Adipocyte (in vitro differentiated cells): ENCODE data around the gene FOXC2.

Experiments
- DNase-seq: peaks from one replicate; pipeline ENCODE4 v3.0.0-alpha.2; 2015; ENCODE audit warnings: low read depth
- H3K27me3 ChIP-seq: replicated peaks from 2 replicates; pipeline ENCODE4 v1.7.0; 2013; ENCODE audit warnings: mild to moderate bottlenecking, low read length, moderate library complexity; ENCODE audit not compliant: control insufficient read depth, insufficient read depth
- H3K36me3 ChIP-seq: 2 replicates; pipeline ENCODE4 v1.7.0; 2013; ENCODE audit warnings: low read length, mild to moderate bottlenecking, moderate library complexity; ENCODE audit not compliant: control insufficient read depth, insufficient read depth, severe bottlenecking
- H3K4me1 ChIP-seq: 2 replicates; pipeline ENCODE4 v1.7.0; 2013; ENCODE audit warnings: mild to moderate bottlenecking, low read length, moderate library complexity; ENCODE audit not compliant: control insufficient read depth, insufficient read depth
- H3K4me3 ChIP-seq: 2 replicates; pipeline ENCODE4 v1.7.0; 2013; ENCODE audit warnings: mild to moderate bottlenecking, low read length, moderate library complexity
- H3K9ac ChIP-seq: 2 replicates; pipeline ENCODE4 v1.7.0; 2013; ENCODE audit warnings: mild to moderate bottlenecking, low read length, moderate library complexity
- H3K9me3 ChIP-seq: 2 replicates; pipeline ENCODE4 v1.7.0; 2013; ENCODE audit warnings: mild to moderate bottlenecking, low read length, moderate library complexity; ENCODE audit not compliant: control insufficient read depth

FOXC2 gene

GRCh38 chr16:86598607-86599565 lies 32.3 kb downstream of the FOXC2 start:
- Histone ChIP-seq H3K9me3 (no peaks in the 10 kb centered on the region), H3K4me3 (peak overlapping the region; percentile 51), H3K36me3 (no peaks in the 10 kb centered on the region), H3K4me1 (peaks cover 22% of the 10 kb centered on the region), H3K27me3 (peaks cover 3% of the 10 kb centered on the region), H3K9ac (peak overlapping the region; percentile 27)
- peak; percentile 81 for DNase-seq

- no peak overlapping the region for H3K4me3 ChIP-seq
- H3K9ac ChIP-seq, result no peak overlapping the region
- no peaks in the 10 kb centered on the region for H3K36me3 ChIP-seq
- no peaks in the 10 kb centered on the region for H3K27me3 ChIP-seq
- no peaks in the 10 kb centered on the region for H3K9me3 ChIP-seq
- H3K4me1 ChIP-seq, result peaks cover 13% of the 10 kb centered on the region
- DNase-seq, result no peak
Measured at GRCh38 chr16:86601356-86601755, 34.7 kb downstream of the FOXC2 start.

- no peak overlapping the region for H3K4me3 ChIP-seq
- H3K27me3 ChIP-seq, result no peaks in the 10 kb centered on the region
- DNase-seq, result no peak
- peaks cover 8% of the 10 kb centered on the region for H3K4me1 ChIP-seq
- H3K9ac ChIP-seq, result no peak overlapping the region
- H3K36me3 ChIP-seq, result no peaks in the 10 kb centered on the region
- H3K9me3 ChIP-seq, result no peaks in the 10 kb centered on the region
Measured at GRCh38 chr16:86602521-86602920, 35.9 kb downstream of the FOXC2 start.

GRCh38 chr16:86604436-86605193 lies 38.0 kb downstream of the FOXC2 start:
- peaks cover 16% of the 10 kb centered on the region for H3K4me1 ChIP-seq
- no peak overlapping the region for H3K4me3 ChIP-seq
- DNase-seq, result no peak
- no peaks in the 10 kb centered on the region for H3K36me3 ChIP-seq
- H3K9me3 ChIP-seq, result no peaks in the 10 kb centered on the region
- no peak overlapping the region for H3K9ac ChIP-seq
- H3K27me3 ChIP-seq, result no peaks in the 10 kb centered on the region

- Histone ChIP-seq H3K27me3 (no peaks in the 10 kb centered on the region), H3K36me3 (no peaks in the 10 kb centered on the region), H3K4me3 (no peak overlapping the region), H3K9me3 (no peaks in the 10 kb centered on the region), H3K4me1 (peaks cover 27% of the 10 kb centered on the region), H3K9ac (no peak overlapping the region)
- no peak for DNase-seq
Measured at GRCh38 chr16:86605950-86606349, 39.3 kb downstream of the FOXC2 start.

GRCh38 chr16:86608301-86608747 lies 41.7 kb downstream of the FOXC2 start:
- peak; percentile 25 for DNase-seq
- Histone ChIP-seq H3K27me3 (no peaks in the 10 kb centered on the region), H3K4me3 (no peak overlapping the region)

GRCh38 chr16:86609115-86609514 lies 42.5 kb downstream of the FOXC2 start:
- H3K9ac ChIP-seq, result no peak overlapping the region
- peak; percentile 82 for DNase-seq
- H3K4me1 ChIP-seq, result peaks cover 35% of the 10 kb centered on the region
- no peaks in the 10 kb centered on the region for H3K36me3 ChIP-seq
- no peak overlapping the region for H3K4me3 ChIP-seq
- H3K9me3 ChIP-seq, result no peaks in the 10 kb centered on the region
- no peaks in the 10 kb centered on the region for H3K27me3 ChIP-seq

More at GRCh38 chr16:86608301-86608747, 41.7 kb downstream of the FOXC2 start:
- Histone ChIP-seq H3K9me3 (no peaks in the 10 kb centered on the region), H3K9ac (no peak overlapping the region), H3K36me3 (no peaks in the 10 kb centered on the region), H3K4me1 (peaks cover 35% of the 10 kb centered on the region)

- no peaks in the 10 kb centered on the region for H3K36me3 ChIP-seq
- H3K9me3 ChIP-seq, result no peaks in the 10 kb centered on the region
- no peaks in the 10 kb centered on the region for H3K27me3 ChIP-seq
- H3K4me3 ChIP-seq, result no peak overlapping the region
- H3K9ac ChIP-seq, result peak overlapping the region; percentile 63
- DNase-seq, result no peak
- H3K4me1 ChIP-seq, result peaks cover 35% of the 10 kb centered on the region
Measured at GRCh38 chr16:86609661-86610060, 43.0 kb downstream of the FOXC2 start.

GRCh38 chr16:86610779-86611524 lies 44.3 kb downstream of the FOXC2 start:
- H3K27me3 ChIP-seq, result no peaks in the 10 kb centered on the region
- H3K9me3 ChIP-seq, result no peaks in the 10 kb centered on the region
- H3K36me3 ChIP-seq, result no peaks in the 10 kb centered on the region
- H3K9ac ChIP-seq, result peak overlapping the region; percentile 48
- H3K4me3 ChIP-seq, result peak overlapping the region; percentile 15
- DNase-seq, result no peak
- H3K4me1 ChIP-seq, result peaks cover 35% of the 10 kb centered on the region

- no peak for DNase-seq
- Histone ChIP-seq H3K4me3 (no peak overlapping the region), H3K36me3 (no peaks in the 10 kb centered on the region), H3K9me3 (no peaks in the 10 kb centered on the region), H3K4me1 (peaks cover 35% of the 10 kb centered on the region), H3K9ac (peak overlapping the region; percentile 48), H3K27me3 (no peaks in the 10 kb centered on the region)
Measured at GRCh38 chr16:86611525-86611855, 44.9 kb downstream of the FOXC2 start.

GRCh38 chr16:86611941-86612340 lies 45.3 kb downstream of the FOXC2 start:
- DNase-seq, result no peak
- Histone ChIP-seq H3K4me3 (no peak overlapping the region), H3K36me3 (no peaks in the 10 kb centered on the region), H3K9ac (no peak overlapping the region), H3K27me3 (no peaks in the 10 kb centered on the region), H3K4me1 (peaks cover 35% of the 10 kb centered on the region), H3K9me3 (no peaks in the 10 kb centered on the region)
